A673 (cell line): ENCODE results near the gene KRT4.

ENCODE experiments used
- CTCF ChIP-seq: fragments of 300-800, 200-600 bp; sonication (generic); conservative IDR thresholded peaks from 2 replicates; pipeline ENCODE4 v1.5.1; 2017; ENCODE audit warnings: low read depth, mild to moderate bottlenecking, antibody characterized with exemption, low read length, moderate library complexity, mixed read lengths
- EZH2 ChIP-seq: fragments of 200-600 bp; sonication (generic); IDR thresholded peaks from 2 replicates; pipeline ENCODE4 v1.6.1; 2017; ENCODE audit warnings: borderline replicate concordance, low read depth, mild to moderate bottlenecking, mixed read lengths, antibody characterized with exemption, low read length; ENCODE audit not compliant: poor library complexity, severe bottlenecking

- TF ChIP-seq CTCF (no peak), EZH2 (no peak)
Measured at GRCh38 chr12:52824741-52825410, 11.0 kb upstream of the KRT4 start.
